Left ventricle myocardium inferior (tissue), 1 donor: ENCODE results near the gene C11orf68. TPM values are rescaled to one million over a fixed set of nuclear protein-coding genes. Genes with fewer than 3 reads are reported as not detected.

Experiments used
- DNase-seq: peaks from one replicate; pipeline ENCODE4 v3.0.0-alpha.2; 2020
- H3K27ac ChIP-seq: fragments of 200-600 bp; replicated peaks from 2 replicates; pipeline ENCODE4 v1.8.0; 2021
- H3K27me3 ChIP-seq: fragments of 200-600 bp; 2 replicates; pipeline ENCODE4 v1.8.0; 2021; ENCODE audit warnings: low read depth
- H3K36me3 ChIP-seq: fragments of 200-600 bp; 2 replicates; pipeline ENCODE4 v1.8.0; 2021
- H3K4me1 ChIP-seq: fragments of 200-600 bp; 2 replicates; pipeline ENCODE4 v1.8.0; 2021
- H3K4me3 ChIP-seq: fragments of 200-600 bp; 2 replicates; pipeline ENCODE4 v1.8.0; 2021; ENCODE audit warnings: mild to moderate bottlenecking, moderate library complexity
- H3K9me3 ChIP-seq: fragments of 200-600 bp; replicated peaks from 2 replicates; pipeline ENCODE4 v1.8.0; 2021
- intact Hi-C: fragments of 100-400 bp; cut with micrococcal nuclease; formaldehyde crosslinking; loops from one replicate; pipeline ENCODE4 v1.11.0; 2022
- total RNA-seq: library from RNA; stranded (reverse); fragmentation: NEBNext Ultra II Directional; extraction: Animal tissue kit (Norgen Biotek cat#: 25700); gene quantifications from one replicate; pipeline ENCODE4 v1.2.1, GENCODE V29; 2021
- TF ChIP-seq, protein P1 (sequence below): fragments of 200-600 bp; IDR thresholded peaks from 2 replicates; pipeline ENCODE4 v1.8.0; 2021; ENCODE audit warnings: antibody characterized with exemption, mild to moderate bottlenecking, borderline replicate concordance
- donor health status: DM: no; HTN: yes; CAD: no; lungs with severe emphysema.

Gene C11orf68
- total RNA-seq, 1 donor from 2014 or later: 37.3 TPM

DNA sequence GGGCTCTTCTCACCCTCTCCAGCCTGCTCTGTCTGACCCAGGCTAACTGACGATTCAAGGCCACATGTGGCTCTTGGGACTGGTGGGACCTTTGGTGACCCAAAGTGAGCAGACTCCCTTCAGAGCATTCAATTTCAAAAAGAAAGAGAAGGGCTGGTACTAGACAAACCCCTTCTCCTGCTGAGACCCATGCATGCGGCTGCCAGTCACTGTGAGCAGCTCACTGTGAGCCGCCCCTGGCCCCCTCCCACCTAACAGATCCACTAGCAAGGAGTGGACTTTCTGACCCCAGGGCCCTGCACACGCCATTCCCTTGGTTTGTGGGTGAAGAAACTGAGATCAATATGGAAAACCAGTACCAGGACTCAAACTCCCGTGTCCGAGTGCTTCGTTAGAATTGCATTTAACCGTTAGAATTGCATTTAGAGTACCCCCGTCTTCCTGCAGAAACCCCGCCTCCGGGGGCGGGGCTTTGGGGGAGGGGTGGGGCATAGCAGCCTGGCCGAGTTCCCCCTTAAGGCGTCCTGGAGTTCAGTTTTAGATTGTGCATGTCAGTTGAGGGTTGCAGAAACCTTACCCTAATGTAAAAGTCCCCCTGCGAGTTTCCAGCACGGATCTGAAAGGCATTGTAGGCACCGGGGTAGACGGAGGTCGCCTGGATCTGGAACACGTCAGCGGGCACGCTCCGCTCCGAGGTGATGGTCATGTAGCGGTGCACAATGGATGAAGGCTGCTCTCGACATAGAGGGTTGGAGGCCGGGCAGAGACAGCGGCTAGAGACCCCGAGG lies 51.4 kb downstream of the C11orf68 start:
- Histone ChIP-seq H3K36me3 (peaks cover 69% of the 10 kb centered on the region), H3K27me3 (no peaks in the 10 kb centered on the region), H3K27ac (no peak overlapping the region), H3K4me3 (no peak overlapping the region), H3K4me1 (peaks cover 58% of the 10 kb centered on the region), H3K9me3 (no peaks in the 10 kb centered on the region)
- TF ChIP-seq, protein P1, sequence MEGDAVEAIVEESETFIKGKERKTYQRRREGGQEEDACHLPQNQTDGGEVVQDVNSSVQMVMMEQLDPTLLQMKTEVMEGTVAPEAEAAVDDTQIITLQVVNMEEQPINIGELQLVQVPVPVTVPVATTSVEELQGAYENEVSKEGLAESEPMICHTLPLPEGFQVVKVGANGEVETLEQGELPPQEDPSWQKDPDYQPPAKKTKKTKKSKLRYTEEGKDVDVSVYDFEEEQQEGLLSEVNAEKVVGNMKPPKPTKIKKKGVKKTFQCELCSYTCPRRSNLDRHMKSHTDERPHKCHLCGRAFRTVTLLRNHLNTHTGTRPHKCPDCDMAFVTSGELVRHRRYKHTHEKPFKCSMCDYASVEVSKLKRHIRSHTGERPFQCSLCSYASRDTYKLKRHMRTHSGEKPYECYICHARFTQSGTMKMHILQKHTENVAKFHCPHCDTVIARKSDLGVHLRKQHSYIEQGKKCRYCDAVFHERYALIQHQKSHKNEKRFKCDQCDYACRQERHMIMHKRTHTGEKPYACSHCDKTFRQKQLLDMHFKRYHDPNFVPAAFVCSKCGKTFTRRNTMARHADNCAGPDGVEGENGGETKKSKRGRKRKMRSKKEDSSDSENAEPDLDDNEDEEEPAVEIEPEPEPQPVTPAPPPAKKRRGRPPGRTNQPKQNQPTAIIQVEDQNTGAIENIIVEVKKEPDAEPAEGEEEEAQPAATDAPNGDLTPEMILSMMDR: no peak
- peak; percentile 23 for DNase-seq
- intact Hi-C loops: no loop called here

Other genes starting within 250 kb of the C11orf68 start
- gene KAT5, start 206.8 kb downstream of the C11orf68 start, total RNA-seq: 47.0 TPM
- 39.7 TPM for gene RNASEH2C, start 198.3 kb downstream of the C11orf68 start, total RNA-seq
- 5.4 TPM for gene AP5B1, start 138.1 kb downstream of the C11orf68 start, total RNA-seq
- gene OVOL1, start 132.0 kb downstream of the C11orf68 start, total RNA-seq: not detected
- gene SNX32, start 85.1 kb downstream of the C11orf68 start, total RNA-seq: not detected
- 299 TPM for gene CFL1, start 60.9 kb downstream of the C11orf68 start, total RNA-seq
- gene MUS81, start 58.6 kb downstream of the C11orf68 start, total RNA-seq: 31.5 TPM
- 85.1 TPM for gene EFEMP2, start 46.3 kb downstream of the C11orf68 start, total RNA-seq
- 0.49 TPM for gene CTSW, start 39.2 kb downstream of the C11orf68 start, total RNA-seq
- gene FIBP, start 30.6 kb downstream of the C11orf68 start, total RNA-seq: 42.2 TPM
- gene CCDC85B, start 28.4 kb downstream of the C11orf68 start, total RNA-seq: 32.7 TPM
- gene FOSL1, start 18.7 kb downstream of the C11orf68 start, total RNA-seq: 0.47 TPM
- 94.7 TPM for gene DRAP1, start 364 bp upstream of the C11orf68 start, total RNA-seq
- gene TSGA10IP, start 26.4 kb upstream of the C11orf68 start, total RNA-seq: not detected
- gene SART1, start 42.7 kb upstream of the C11orf68 start, total RNA-seq: 30.7 TPM
- gene EIF1AD, start 83.1 kb upstream of the C11orf68 start, total RNA-seq: 19.7 TPM
- 215 TPM for gene BANF1, start 83.4 kb upstream of the C11orf68 start, total RNA-seq
- not detected for gene CST6, start 92.9 kb upstream of the C11orf68 start, total RNA-seq
- not detected for gene CATSPER1, start 107.4 kb upstream of the C11orf68 start, total RNA-seq
- 1.3 TPM for gene GAL3ST3, start 130.1 kb upstream of the C11orf68 start, total RNA-seq
- gene SF3B2, start 133.3 kb upstream of the C11orf68 start, total RNA-seq: 75.5 TPM
- 54.9 TPM for gene PACS1, start 151.2 kb upstream of the C11orf68 start, total RNA-seq